HG02798 (cell line): ENCODE results near the gene JAKMIP1.
"Not testable (repeated sequence)": the region's sequence is repeated elsewhere in the genome, so short reads cannot be mapped to it uniquely, and the experiment has no call there.

Experiments used
- ATAC-seq: cut with Tn5 transposase; IDR thresholded peaks from one replicate; pipeline ENCODE4 v1.9.1; 2021; ENCODE audit warnings: mild to moderate bottlenecking; ENCODE audit not compliant: unreplicated experiment, poor library complexity

Gene JAKMIP1

GRCh38 chr4:6229671-6230501 is 29.5 kb upstream of the JAKMIP1 start:
- no peak for ATAC-seq

GRCh38 chr4:6229095-6229494 is 28.7 kb upstream of the JAKMIP1 start:
- ATAC-seq: no peak

GRCh38 chr4:6228158-6229067 is 28.1 kb upstream of the JAKMIP1 start:
- ATAC-seq: no peak

GRCh38 chr4:6227412-6228157 is 27.2 kb upstream of the JAKMIP1 start:
- no peak for ATAC-seq

DNA sequence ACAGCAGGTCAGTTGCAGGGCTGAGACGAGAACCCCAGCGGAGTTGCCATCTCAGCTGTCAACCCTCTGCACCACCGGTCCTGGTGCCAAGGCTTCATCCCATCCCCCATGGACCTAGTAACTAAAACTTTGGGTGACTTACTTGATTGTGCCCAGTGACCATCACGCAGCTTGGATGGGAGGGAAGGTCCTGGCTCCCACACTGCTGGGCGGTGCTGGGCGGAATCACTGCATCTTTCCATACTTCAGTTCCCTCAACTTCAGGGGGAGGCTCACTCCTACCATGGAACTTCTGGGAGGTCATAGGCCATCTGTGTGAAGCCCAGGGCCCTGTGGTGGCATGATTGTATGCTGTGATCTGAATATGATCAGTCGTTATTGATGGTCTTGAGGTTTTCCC is 26.2 kb upstream of the JAKMIP1 start:
- ATAC-seq: no peak

DNA sequence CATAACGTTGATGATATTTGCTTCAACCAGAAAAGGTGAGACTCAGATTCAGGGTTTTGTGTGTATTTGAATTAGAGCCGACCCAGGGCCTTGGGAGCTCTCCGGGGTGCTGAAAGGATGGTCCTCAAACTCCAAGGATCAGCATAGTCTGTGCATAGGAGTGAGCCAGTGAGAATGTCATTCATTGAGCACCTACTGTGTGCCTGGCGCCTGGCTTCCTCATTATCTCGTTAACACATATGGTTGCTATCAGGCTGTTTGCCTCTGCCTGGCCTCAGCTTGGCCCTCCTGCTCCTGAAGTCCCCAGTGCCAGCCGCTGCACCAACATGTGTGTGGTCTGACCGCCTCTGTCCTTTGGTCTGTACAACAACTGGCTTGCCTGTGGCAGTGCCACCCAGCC is 25.1 kb upstream of the JAKMIP1 start:
- ATAC-seq: no peak

GRCh38 chr4:6224735-6225134 is 24.4 kb upstream of the JAKMIP1 start:
- ATAC-seq: no peak

GRCh38 chr4:6222761-6223292 is 22.5 kb upstream of the JAKMIP1 start:
- no peak for ATAC-seq

DNA sequence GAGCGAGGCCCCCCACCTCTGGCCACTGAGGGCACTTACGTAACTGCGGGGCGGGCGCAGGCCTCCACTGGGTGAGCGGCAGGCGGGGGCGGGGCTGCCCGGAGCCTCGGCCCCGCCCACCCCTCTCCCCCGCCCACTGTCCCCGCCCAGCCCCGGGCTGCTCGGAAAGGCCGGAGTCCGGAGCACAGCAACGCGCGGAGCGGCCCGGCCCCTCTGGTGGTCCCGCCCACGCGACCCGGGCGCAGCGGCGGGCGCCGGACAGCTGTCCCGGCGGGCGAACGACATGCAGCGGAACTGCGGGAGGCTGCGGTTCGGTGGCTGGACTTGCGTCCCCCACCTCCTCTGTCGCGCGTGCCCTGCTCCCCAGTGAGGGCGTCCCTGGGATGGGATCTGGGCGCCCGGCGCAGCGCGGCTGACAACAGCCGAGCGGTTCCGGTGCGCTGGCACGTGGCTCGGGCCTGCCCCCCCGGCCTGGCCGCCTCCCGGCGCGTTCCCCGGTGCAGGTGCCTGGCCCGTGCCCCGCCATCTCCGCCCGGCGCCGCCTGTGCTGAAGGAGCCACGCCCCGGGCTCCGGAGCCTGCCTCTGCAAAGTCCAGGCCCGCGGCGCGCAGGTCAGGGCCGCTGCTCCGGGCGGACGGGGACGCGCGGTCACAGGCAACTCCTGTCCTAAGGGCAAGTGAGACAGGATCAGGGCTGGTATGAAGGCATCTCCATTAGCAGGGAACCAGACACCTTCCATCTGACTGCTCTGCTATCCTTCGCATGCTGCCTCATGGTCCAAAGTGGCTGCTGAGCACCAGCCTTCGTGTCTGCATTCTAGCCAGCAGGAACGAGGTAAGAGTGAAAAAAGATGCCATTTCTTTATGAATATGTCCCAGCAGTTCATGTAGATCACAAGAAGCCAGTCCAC is 21.8 kb upstream of the JAKMIP1 start:
- ATAC-seq: no peak

GRCh38 chr4:6221301-6221850 is 21.0 kb upstream of the JAKMIP1 start:
- ATAC-seq: no peak

- ATAC-seq: peak; percentile 90
Measured at GRCh38 chr4:6217716-6218381, 17.5 kb upstream of the JAKMIP1 start.

GRCh38 chr4:6216588-6216987 is 16.2 kb upstream of the JAKMIP1 start:
- ATAC-seq: no peak

GRCh38 chr4:6209921-6210320 is 9.6 kb upstream of the JAKMIP1 start:
- no peak for ATAC-seq

DNA sequence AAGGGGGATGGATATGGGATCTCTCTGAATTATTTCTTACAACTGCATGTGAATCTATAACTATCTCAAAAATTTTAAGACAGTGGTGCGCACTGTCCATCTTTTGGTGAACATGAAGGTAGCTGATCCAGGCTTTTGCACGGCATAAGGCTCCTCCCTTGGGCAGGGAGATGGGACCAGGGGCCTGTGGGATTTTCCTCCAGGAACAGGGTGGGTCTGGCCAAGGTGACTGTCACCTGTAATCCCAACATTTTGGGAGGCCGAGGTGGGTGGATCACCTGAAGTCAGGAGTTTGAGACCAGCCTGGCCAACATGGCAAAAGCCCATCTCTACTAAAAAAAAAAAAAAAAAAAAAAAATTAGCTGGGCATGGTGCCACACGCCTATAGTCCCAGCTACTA is 8.9 kb upstream of the JAKMIP1 start:
- ATAC-seq: not testable (repeated sequence)

DNA sequence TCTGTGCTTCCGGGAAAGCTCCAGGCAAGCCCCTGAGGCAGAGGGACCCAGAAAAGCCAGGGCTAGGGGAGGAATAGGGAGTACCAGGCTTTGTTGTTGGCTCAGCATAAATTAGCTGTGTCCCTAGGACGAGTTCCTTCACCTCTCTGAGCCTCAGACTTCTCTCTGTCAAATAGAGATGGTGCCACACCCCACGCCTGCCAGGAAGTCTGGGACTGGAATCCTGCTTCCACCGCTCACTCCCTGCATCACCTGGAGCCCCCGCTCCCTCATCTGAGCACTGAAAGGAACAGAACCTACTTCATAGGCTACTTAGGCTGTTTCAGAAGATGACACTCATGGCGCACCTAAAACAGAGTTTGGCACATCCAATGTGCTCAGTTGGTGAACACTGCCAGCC is 8.1 kb upstream of the JAKMIP1 start:
- ATAC-seq: no peak

DNA sequence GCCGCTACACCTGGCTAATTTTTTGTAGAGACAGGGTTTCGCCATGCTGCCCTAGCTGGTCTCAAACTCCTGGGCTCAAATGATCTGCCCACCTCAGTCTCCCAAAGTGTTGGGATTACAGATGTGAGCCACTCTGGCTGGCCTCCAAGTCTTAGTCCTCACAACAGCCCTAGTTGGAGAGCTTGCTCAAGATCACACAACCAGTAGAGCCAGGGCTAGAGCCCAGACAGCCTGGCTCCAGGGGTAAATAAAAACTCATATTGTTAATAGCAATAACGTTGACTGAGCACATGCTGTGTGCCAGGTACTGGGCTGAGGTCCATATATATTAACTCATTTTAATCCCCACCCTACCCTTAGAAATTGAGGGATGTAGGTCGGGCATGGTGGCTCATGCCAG is 7.3 kb upstream of the JAKMIP1 start:
- no peak for ATAC-seq

- ATAC-seq: no peak
Measured at GRCh38 chr4:6206771-6207290, 6.5 kb upstream of the JAKMIP1 start.

- no peak for ATAC-seq
Measured at GRCh38 chr4:6205973-6206372, 5.6 kb upstream of the JAKMIP1 start.
